ENCODE data around the gene TGFB1I1.
"Not testable (repeated sequence)": the region's sequence is repeated elsewhere in the genome, so short reads cannot be mapped to it uniquely, and the experiment has no call there.

TGFB1I1 gene

DNA sequence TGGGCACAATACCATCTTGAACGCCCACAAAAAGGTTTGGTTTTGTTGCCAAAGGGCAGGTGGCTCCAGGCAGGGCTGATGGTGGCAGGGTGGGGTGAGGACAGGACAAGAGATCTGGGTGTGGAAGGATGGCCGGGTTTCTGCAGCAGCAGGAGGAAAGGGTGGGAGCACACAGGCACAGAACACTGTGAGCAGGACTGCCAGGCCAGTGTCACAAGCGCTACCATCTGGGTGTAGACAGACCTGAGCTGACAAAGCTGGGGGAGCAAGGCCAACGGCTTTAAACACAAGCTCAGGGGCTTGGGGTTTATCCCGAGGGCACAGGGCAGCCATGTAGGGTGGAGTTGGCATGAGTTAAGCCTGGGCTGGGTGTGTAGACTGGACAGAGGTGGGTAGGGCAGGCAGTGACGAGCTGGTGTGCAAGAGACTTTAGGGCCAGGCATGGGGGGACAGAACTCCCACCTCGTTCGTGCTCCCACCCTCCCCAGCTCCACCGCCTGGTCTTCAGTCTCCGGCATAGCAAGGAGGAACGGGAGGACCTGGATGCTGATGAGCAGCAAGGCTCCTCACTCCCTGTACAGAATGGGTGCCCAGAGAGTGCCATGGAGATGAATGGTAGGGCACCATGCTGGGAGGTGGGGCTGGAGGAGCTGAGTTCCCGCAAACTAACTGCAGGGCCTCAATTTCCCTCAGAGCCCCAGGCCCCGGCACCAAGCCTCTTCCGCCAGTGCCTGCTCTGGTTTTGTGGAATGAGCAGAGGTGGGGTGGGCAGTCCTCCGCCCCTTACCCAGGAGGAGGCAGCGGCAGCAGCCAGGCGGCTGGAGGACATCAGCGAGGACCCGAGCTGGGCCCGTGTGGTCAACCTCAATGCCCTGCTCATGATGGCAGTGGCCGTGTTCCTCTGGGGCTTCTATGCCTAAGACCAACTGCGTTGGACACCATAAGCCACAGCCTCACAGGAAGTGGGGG, 17.9 kb downstream of the TGFB1I1 start:
- Histone ChIP-seq H3K27ac (ENCODE audit: low read length) (no peak overlapping the region), H3K27me3 (ENCODE audit: control insufficient read depth in 1 of 2, insufficient read depth in 2 of 2, low read length in 2 of 2) (peaks cover 24 to 31% of the 10 kb centered on the region in 2 donors), H3K4me3 (ENCODE audit: low read length in 2 of 2) (no peak overlapping the region), H3K9me3 (ENCODE audit: control insufficient read depth in 2 of 2, low read length in 2 of 2) (no peaks in the 10 kb centered on the region), H3K36me3 (ENCODE audit: control insufficient read depth in 2 of 2, insufficient read depth in 2 of 2, low read length in 2 of 2) (peaks cover 20 to 33% of the 10 kb centered on the region in 2 donors), H3K4me1 (ENCODE audit: control insufficient read depth, insufficient read depth, low read length) (peaks cover 18% of the 10 kb centered on the region), H3K9ac (ENCODE audit: low read length in 2 of 2) (no peak overlapping the region)

DNA sequence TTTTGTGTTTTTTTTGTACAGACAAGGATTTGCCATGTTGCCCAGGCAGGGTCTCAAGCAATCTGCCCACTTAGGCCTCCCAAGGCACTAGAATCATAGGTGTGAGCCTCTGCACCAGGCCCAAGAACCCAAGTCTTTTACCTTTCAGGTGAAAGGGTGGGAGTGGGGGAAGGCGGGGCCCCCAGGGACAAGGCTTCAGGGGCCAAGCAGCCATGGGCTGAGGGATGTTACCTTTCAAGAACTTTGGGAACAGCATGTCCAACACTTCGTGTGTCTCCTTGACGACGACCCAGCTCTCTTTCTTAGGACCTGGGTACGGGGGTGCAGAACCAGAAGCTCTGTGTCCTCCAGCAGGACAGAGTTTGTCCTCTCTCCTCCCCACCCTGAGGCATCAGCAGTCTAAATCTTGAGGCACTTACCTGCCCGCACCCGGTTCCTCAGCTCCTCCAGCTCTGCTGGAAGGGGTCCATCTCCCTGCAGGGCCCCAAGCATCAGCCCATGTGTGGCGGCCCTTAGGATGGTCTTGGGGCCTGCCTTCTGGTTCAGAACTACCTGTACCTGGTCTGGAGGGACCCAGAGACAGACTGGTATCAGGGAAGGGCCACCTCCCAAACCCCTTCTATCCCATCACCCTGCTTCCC, 19.9 kb downstream of the TGFB1I1 start:
- H3K27ac ChIP-seq (ENCODE audit: low read length), result no peak overlapping the region
- H3K9me3 ChIP-seq (ENCODE audit: control insufficient read depth in 2 of 2, low read length in 2 of 2), result no peaks in the 10 kb centered on the region
- no peak overlapping the region for H3K4me3 ChIP-seq (ENCODE audit: low read length in 2 of 2)
- no peak overlapping the region for H3K9ac ChIP-seq (ENCODE audit: low read length in 2 of 2)
- H3K27me3 ChIP-seq (ENCODE audit: control insufficient read depth in 1 of 2, insufficient read depth in 2 of 2, low read length in 2 of 2), result peaks cover 12 to 15% of the 10 kb centered on the region in 2 donors
- peaks cover 23 to 45% of the 10 kb centered on the region in 2 donors for H3K36me3 ChIP-seq (ENCODE audit: control insufficient read depth in 2 of 2, insufficient read depth in 2 of 2, low read length in 2 of 2)
- H3K4me1 ChIP-seq (ENCODE audit: control insufficient read depth, insufficient read depth, low read length), result peaks cover 18% of the 10 kb centered on the region

DNA sequence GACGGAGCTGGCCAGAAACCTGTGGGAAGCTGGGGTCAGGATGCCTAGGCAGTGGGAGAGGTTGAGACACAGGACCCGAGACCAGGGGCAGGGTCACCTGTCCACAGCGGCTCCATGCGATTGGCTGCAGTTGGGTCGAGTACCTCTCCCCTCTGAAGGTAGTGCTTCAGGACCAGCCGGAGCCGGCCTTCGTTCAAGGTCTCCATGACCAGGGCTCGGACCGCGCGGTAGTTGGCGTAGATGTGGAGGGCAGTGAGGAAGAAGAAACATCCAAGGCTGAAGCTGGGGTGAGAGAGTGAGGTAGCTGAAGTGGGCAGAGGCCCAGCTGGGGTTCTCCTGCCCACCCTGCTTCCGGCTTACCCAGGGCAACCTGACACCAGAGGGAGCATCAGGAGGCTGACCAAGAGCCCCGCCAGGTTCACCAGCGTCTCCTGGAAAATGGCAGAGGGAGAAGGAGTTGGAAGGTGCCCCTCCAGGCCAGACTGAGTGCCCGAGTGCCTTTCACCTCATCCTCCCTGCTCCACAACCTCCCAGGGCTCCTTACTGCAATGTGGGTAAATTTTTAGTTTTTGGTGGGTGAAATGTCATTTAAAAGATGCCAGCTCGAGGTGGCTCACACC, 21.7 kb downstream of the TGFB1I1 start:
- H3K27ac ChIP-seq (ENCODE audit: low read length), result no peak overlapping the region
- no peaks in the 10 kb centered on the region for H3K9me3 ChIP-seq (ENCODE audit: control insufficient read depth in 2 of 2, low read length in 2 of 2)
- H3K36me3 ChIP-seq (ENCODE audit: control insufficient read depth in 2 of 2, insufficient read depth in 2 of 2, low read length in 2 of 2), result peaks cover 35 to 61% of the 10 kb centered on the region in 2 donors
- no peaks in the 10 kb centered on the region for H3K27me3 ChIP-seq (ENCODE audit: control insufficient read depth in 1 of 2, insufficient read depth in 2 of 2, low read length in 2 of 2)
- no peak overlapping the region for H3K4me3 ChIP-seq (ENCODE audit: low read length in 2 of 2)
- peaks cover 3% of the 10 kb centered on the region for H3K4me1 ChIP-seq (ENCODE audit: control insufficient read depth, insufficient read depth, low read length)
- no peak overlapping the region for H3K9ac ChIP-seq (ENCODE audit: low read length in 2 of 2)

DNA sequence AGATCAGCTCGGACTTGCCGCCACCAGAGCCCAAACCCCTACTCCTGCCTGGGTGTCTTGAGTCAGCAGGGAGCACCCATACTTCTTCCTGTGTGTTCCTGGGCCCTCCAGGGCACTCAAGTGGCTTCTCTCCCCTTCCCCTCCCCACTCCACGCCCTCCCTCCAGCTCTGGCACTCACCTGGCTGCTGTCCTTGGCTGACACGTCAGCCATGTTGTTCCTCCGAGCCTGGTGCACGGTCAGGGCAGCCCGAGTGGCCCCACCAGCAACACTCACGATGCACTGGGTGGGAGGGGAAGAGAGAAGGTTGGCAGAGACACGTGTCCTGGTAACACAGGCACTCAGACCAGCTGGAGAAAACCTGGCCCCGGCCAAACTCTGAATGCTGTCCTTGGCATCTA, 24.7 kb downstream of the TGFB1I1 start:
- Histone ChIP-seq H3K4me1 (ENCODE audit: control insufficient read depth, insufficient read depth, low read length) (no peaks in the 10 kb centered on the region), H3K4me3 (ENCODE audit: low read length in 2 of 2) (no peak overlapping the region), H3K27me3 (ENCODE audit: control insufficient read depth in 1 of 2, insufficient read depth in 2 of 2, low read length in 2 of 2) (no peaks in the 10 kb centered on the region), H3K27ac (ENCODE audit: low read length) (no peak overlapping the region), H3K9ac (ENCODE audit: low read length in 2 of 2) (no peak overlapping the region), H3K36me3 (ENCODE audit: control insufficient read depth in 2 of 2, insufficient read depth in 2 of 2, low read length in 2 of 2) (peaks cover 48 to 71% of the 10 kb centered on the region in 2 donors), H3K9me3 (ENCODE audit: control insufficient read depth in 2 of 2, low read length in 2 of 2) (no peaks in the 10 kb centered on the region)

DNA sequence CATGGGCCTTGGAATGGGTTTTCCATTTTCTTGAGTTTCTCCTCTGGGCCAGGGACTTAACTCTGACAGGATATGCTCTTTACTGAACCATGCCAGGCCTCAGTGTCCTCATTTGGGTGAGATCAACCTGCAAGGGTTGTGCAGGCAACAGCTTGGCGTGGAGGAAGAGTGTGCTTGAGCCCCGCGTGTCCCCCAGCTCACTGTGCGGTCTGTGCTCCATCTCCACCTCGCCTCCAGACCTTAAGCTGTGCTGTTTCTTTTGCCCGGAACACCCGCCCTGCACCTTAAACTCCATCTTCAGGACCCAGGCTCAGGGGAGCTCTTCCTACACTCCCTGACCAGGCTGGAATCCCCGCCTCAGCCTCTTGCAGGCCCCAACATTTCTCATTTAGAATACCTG, 26.5 kb downstream of the TGFB1I1 start:
- no peak overlapping the region for H3K9ac ChIP-seq (ENCODE audit: low read length in 2 of 2)
- no peaks in the 10 kb centered on the region for H3K4me1 ChIP-seq (ENCODE audit: control insufficient read depth, insufficient read depth, low read length)
- H3K27ac ChIP-seq (ENCODE audit: low read length), result no peak overlapping the region
- no peaks in the 10 kb centered on the region for H3K27me3 ChIP-seq (ENCODE audit: control insufficient read depth in 1 of 2, insufficient read depth in 2 of 2, low read length in 2 of 2)
- H3K36me3 ChIP-seq (ENCODE audit: control insufficient read depth in 2 of 2, insufficient read depth in 2 of 2, low read length in 2 of 2), result peaks cover 32 to 53% of the 10 kb centered on the region in 2 donors
- H3K9me3 ChIP-seq (ENCODE audit: control insufficient read depth in 2 of 2, low read length in 2 of 2), result no peaks in the 10 kb centered on the region
- no peak overlapping the region for H3K4me3 ChIP-seq (ENCODE audit: low read length in 2 of 2)

DNA sequence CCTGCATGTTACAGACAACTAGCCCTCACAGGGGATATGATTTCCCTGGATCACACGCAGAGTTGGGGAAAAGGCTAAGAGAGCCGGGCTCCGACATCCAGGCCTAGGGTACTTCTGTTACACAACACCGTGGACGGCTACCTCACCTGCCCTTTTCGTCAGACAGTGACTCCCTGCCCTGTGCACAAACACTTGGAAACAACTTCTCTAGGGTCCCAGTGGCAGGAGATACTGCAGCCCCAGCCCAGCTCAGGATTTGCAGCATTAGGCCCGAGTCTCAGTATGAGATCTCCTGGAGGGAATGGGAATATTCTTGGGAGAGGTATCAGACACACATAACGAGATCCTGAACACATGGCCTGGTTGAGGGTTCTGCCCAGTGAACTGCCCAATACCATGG, 28.0 kb downstream of the TGFB1I1 start:
- H3K4me1 ChIP-seq (ENCODE audit: control insufficient read depth, insufficient read depth, low read length), result no peaks in the 10 kb centered on the region
- no peaks in the 10 kb centered on the region for H3K27me3 ChIP-seq (ENCODE audit: control insufficient read depth in 1 of 2, insufficient read depth in 2 of 2, low read length in 2 of 2)
- H3K9me3 ChIP-seq (ENCODE audit: control insufficient read depth in 2 of 2, low read length in 2 of 2), result no peaks in the 10 kb centered on the region
- H3K27ac ChIP-seq (ENCODE audit: low read length), result no peak overlapping the region
- H3K9ac ChIP-seq (ENCODE audit: low read length in 2 of 2), result no peak overlapping the region
- peaks cover 31 to 45% of the 10 kb centered on the region in 2 donors for H3K36me3 ChIP-seq (ENCODE audit: control insufficient read depth in 2 of 2, insufficient read depth in 2 of 2, low read length in 2 of 2)
- no peak overlapping the region for H3K4me3 ChIP-seq (ENCODE audit: low read length in 2 of 2)

DNA sequence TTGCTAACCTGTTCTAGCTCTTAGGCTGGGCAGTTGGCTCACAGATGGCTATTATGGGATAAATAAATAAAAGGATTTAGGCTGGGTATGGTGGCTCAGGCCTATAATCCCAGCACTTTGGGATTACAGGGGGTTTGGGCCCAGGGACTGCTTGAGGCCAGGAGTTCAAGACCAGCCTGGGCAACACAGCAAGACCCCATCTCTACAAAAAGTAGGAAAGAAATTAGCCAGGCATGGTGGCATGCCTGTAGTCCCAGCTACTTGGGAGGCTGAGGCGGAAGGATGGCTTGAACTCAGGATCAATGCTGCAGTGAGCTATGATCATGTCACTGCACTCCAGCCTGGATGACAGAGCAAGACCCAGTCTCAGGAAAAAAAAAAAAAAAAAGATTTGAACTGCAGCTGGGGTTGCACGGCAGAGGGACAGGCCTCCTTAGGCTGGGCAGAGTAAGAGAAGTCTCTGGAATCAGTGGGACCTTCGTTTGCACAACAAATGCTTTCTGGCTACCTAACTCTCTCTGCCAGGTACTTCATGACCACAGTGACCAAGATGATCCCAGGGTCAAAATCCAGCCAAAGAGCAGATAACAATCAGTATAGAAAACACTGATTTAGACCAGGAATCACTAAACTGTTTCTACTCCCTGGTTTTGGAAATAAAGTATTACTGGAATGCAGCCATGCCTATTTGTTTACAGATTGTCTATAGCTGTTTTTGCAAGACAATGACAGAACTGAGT, 29.4 kb downstream of the TGFB1I1 start:
- Histone ChIP-seq H3K36me3 (ENCODE audit: control insufficient read depth in 2 of 2, insufficient read depth in 2 of 2, low read length in 2 of 2) (peaks cover 31 to 41% of the 10 kb centered on the region in 2 donors), H3K27ac (ENCODE audit: low read length) (no peak overlapping the region), H3K27me3 (ENCODE audit: control insufficient read depth in 1 of 2, insufficient read depth in 2 of 2, low read length in 2 of 2) (no peaks in the 10 kb centered on the region), H3K4me3 (ENCODE audit: low read length in 2 of 2) (no peak overlapping the region), H3K4me1 (ENCODE audit: control insufficient read depth, insufficient read depth, low read length) (no peaks in the 10 kb centered on the region), H3K9ac (ENCODE audit: low read length in 2 of 2) (no peak overlapping the region), H3K9me3 (ENCODE audit: control insufficient read depth in 2 of 2, low read length in 2 of 2) (no peaks in the 10 kb centered on the region)

DNA sequence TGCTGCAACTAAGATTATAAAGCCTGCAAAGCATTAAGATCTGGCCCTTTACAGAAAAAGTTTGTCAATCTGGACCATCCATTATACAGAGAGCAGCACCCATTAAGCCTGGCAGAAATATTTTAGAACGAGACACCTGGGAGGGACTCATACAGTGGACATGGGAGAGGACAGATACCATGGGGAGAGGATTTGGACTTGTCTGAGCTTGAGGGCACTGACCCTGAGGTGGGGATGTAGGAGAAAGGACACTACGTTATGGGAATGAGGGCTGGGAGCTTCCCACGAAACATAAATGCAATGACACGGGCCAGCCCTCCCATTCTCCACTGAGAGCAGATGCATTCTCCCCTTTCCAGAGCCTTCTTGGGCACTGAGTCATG, 30.0 kb downstream of the TGFB1I1 start:
- no peaks in the 10 kb centered on the region for H3K27me3 ChIP-seq (ENCODE audit: control insufficient read depth in 1 of 2, insufficient read depth in 2 of 2, low read length in 2 of 2)
- no peaks in the 10 kb centered on the region for H3K9me3 ChIP-seq (ENCODE audit: control insufficient read depth in 2 of 2, low read length in 2 of 2)
- H3K36me3 ChIP-seq (ENCODE audit: control insufficient read depth in 2 of 2, insufficient read depth in 2 of 2, low read length in 2 of 2), result peaks cover 31 to 35% of the 10 kb centered on the region in 2 donors
- no peak overlapping the region for H3K27ac ChIP-seq (ENCODE audit: low read length)
- H3K4me1 ChIP-seq (ENCODE audit: control insufficient read depth, insufficient read depth, low read length), result peaks cover 5% of the 10 kb centered on the region
- H3K4me3 ChIP-seq (ENCODE audit: low read length in 2 of 2), result no peak overlapping the region
- H3K9ac ChIP-seq (ENCODE audit: low read length in 2 of 2), result no peak overlapping the region

DNA sequence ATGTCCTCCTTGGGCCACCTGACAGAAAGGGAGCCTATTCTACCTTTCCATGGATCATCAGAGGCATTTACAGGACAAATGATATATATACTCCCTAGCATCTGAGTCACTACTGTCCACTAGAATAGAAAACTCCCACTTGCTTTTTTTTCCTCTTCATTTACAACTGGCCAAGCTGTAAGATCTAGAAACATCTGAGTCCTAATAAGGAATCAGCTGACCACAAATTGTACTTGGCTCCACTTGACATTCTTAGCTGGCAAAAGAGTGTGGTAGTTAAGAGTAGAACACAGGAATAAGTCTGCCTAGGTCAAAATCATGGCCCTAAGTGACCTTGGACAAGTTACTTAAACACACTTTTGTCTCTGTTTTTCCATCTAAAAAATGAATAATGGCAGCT, 31.0 kb downstream of the TGFB1I1 start:
- no peak overlapping the region for H3K27ac ChIP-seq (ENCODE audit: low read length)
- H3K36me3 ChIP-seq (ENCODE audit: control insufficient read depth in 2 of 2, insufficient read depth in 2 of 2, low read length in 2 of 2), result peaks cover 25 to 26% of the 10 kb centered on the region in 2 donors
- H3K9me3 ChIP-seq (ENCODE audit: control insufficient read depth in 2 of 2, low read length in 2 of 2), result no peaks in the 10 kb centered on the region
- no peaks in the 10 kb centered on the region for H3K27me3 ChIP-seq (ENCODE audit: control insufficient read depth in 1 of 2, insufficient read depth in 2 of 2, low read length in 2 of 2)
- no peak overlapping the region for H3K4me3 ChIP-seq (ENCODE audit: low read length in 2 of 2)
- no peak overlapping the region for H3K9ac ChIP-seq (ENCODE audit: low read length in 2 of 2)
- H3K4me1 ChIP-seq (ENCODE audit: control insufficient read depth, insufficient read depth, low read length), result peaks cover 13% of the 10 kb centered on the region

DNA sequence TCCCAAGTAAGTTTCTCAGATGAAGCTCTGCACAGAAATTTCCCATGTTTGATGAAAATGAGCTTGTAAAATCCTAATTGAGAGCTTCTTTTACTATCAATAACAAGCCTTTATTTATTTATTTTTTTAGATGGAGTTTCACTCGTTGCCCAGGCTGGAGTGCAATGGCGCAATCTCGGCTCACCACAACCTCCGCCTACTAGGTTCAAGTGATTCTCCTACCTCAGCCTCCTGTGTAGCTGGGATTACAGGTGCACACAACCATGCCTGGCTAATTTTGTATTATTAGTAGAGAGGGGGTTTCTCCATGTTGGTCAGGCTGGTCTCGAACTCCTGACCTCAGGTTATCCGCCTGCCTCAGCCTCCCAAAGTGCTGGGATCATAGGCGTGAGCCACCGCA, 31.6 kb downstream of the TGFB1I1 start:
- not testable (repeated sequence) for H3K9ac ChIP-seq (ENCODE audit: low read length in 2 of 2); H3K27me3 ChIP-seq (ENCODE audit: control insufficient read depth in 1 of 2, insufficient read depth in 2 of 2, low read length in 2 of 2); H3K4me3 ChIP-seq (ENCODE audit: low read length in 2 of 2); H3K9me3 ChIP-seq (ENCODE audit: control insufficient read depth in 2 of 2, low read length in 2 of 2); H3K27ac ChIP-seq (ENCODE audit: low read length)
- H3K4me1 ChIP-seq (ENCODE audit: control insufficient read depth, insufficient read depth, low read length), result peaks cover 13% of the 10 kb centered on the region
- peaks cover 19 to 20% of the 10 kb centered on the region in 2 donors for H3K36me3 ChIP-seq (ENCODE audit: control insufficient read depth in 2 of 2, insufficient read depth in 2 of 2, low read length in 2 of 2)

Data from stomach smooth muscle (tissue), 2 donors.